Activated CD8-positive, alpha-beta memory T cell treated with anti-CD3 and anti-CD28 coated beads, Interleukin-2, amount 50 U/mL, for 4 hours (primary cell): ENCODE results near the gene KLF9.

ENCODE experiments used
- DNase-seq: peaks from one replicate; pipeline ENCODE4 v3.0.0-alpha.2; 2020

KLF9 gene

DNA sequence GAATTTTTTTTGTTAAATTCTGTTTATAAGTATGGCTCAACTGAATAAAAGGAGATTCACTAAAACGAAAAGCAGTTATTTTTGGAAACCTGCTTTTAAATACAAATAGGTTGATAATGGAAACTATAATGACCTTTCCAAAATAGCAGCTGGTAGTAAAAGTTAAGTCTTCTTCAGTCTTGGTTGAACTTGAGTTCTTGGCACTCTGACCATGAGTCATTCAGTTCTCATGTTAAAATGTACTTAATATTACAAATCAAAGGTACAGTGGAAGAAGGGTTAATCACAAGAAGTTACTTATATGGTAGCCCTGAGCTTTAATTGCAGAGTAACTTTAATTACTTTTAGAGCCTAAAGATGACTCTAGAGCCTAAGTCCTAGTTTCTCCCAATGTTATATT is 62.1 kb downstream of the KLF9 start:
- no peak for DNase-seq

DNA sequence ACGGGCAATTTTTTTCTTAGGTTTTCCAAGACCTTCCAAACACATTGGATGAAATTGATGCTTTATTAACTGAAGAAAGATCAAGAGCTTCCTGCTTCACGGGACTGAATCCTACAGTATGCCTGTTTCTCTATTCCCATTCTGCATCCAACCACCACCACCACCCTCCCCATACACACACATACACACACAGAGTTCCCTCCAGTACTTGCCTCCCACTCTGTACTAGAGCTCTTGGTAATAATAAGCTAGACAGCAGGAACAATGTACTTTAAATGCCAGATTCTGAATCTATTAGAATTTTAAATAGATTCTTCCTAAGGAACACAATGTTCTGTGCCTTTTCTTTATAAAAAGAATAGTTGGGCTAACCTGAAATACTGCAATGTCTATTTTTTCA is 67.4 kb downstream of the KLF9 start:
- DNase-seq: no peak

DNA sequence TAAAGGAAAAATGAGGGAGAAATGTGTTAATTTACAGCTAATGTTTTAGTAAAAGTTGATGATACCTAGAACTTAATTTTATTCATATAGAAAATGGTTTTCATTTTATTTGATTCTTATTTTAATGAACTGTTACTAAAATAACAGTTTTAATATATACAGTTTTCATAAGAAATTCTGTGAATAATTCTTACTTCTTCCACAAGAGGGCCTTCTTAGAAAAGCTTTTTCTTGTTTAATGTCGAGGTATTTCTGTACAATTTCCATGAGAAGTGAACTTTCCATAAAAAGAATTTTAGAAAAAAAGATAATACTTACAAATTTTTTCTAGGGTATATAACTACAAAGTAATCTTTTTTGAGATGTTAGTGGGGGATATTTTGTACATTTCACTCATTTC is 73.9 kb downstream of the KLF9 start:
- no peak for DNase-seq
